ENCODE measurements around the gene COL26A1. TPM values are rescaled to one million over a fixed set of nuclear protein-coding genes. Genes with fewer than 3 reads are reported as not detected.

The COL26A1 gene
- total RNA-seq, 4 donors from 2014 or later: not detected

DNA sequence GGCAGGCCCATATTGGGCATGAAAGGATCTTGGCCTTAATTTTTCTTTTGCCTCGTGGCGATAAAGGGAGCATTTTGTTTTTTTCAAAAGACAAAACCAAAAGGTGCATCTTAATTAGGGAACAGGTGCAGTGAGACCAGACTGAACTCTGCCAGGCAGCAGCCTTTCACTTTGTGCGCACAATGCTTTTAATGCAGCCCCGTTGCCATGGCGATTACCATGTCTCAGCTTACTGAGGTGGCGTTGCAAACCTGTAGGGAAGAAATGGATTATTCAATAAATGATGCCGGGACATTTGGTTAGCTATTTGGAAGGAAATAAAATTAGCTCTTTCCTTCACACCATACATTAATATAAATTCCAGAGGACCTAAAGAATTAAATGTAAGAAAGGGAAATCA lies 204.6 kb downstream of the COL26A1 start:
- TF ChIP-seq, protein P1, sequence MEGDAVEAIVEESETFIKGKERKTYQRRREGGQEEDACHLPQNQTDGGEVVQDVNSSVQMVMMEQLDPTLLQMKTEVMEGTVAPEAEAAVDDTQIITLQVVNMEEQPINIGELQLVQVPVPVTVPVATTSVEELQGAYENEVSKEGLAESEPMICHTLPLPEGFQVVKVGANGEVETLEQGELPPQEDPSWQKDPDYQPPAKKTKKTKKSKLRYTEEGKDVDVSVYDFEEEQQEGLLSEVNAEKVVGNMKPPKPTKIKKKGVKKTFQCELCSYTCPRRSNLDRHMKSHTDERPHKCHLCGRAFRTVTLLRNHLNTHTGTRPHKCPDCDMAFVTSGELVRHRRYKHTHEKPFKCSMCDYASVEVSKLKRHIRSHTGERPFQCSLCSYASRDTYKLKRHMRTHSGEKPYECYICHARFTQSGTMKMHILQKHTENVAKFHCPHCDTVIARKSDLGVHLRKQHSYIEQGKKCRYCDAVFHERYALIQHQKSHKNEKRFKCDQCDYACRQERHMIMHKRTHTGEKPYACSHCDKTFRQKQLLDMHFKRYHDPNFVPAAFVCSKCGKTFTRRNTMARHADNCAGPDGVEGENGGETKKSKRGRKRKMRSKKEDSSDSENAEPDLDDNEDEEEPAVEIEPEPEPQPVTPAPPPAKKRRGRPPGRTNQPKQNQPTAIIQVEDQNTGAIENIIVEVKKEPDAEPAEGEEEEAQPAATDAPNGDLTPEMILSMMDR (IDR thresholded peaks at IDR 0.05 in 4 of 5, conservative IDR thresholded peaks at IDR 0.05 in 1 of 5): no peak
- TF ChIP-seq POLR2A (IDR thresholded peaks at IDR 0.05): no peak
- Histone ChIP-seq H3K4me1 (peaks cover 0 to 4% of the 10 kb centered on the region in 2 donors), H3K36me3 (no peaks in the 10 kb centered on the region), H3K9me3 (no peaks in the 10 kb centered on the region), H3K4me3 (no peak overlapping the region), H3K27ac (no peak overlapping the region), H3K27me3 (peaks cover 0 to 12% (median 2%) of the 10 kb centered on the region in 3 donors)
- DNase-seq: no peak
- in situ Hi-C loops (cut with MboI; ENCODE audit: low sequenced_read_pairs in 4 of 4) (no loop called here), intact Hi-C loops (cut with DNase I; ENCODE audit: low total_unique reads) (no loop called here)
- ATAC-seq: no peak

DNA sequence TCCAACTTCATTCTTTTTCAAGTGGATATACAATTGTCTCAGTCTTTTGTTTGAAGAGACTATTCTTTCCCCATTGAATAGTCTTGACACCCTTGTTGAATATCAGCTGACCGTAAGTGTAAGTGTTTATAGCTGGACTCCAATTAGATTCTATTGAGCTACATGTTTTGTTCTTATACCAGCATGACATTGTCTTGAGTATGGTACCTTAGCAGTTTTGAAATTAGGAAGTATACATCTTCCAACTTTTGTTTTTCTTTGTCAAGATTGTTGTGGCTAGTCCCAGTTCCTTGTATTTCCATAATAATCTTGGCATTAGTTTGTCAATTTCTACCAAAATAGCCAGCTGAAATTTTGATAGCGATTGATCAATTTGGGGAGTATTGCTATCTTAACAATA lies 209.5 kb downstream of the COL26A1 start:
- Histone ChIP-seq H3K4me3 (no peak overlapping the region), H3K4me1 (no peaks in the 10 kb centered on the region), H3K9me3 (no peaks in the 10 kb centered on the region), H3K27me3 (peaks cover 0 to 12% (median 2%) of the 10 kb centered on the region in 3 donors), H3K36me3 (no peaks in the 10 kb centered on the region), H3K27ac (no peak overlapping the region)
- intact Hi-C loops (cut with DNase I; ENCODE audit: low total_unique reads) (loop anchor here (10.0 kb wide), 1 partner anchor 233 kb away; no protein-coding TSS in a partner anchor), in situ Hi-C loops (cut with MboI; ENCODE audit: low sequenced_read_pairs in 4 of 4) (no loop called here)
- DNase-seq (no peak), ATAC-seq (no peak)
- TF ChIP-seq, protein P1 (IDR thresholded peaks at IDR 0.05 in 4 of 5, conservative IDR thresholded peaks at IDR 0.05 in 1 of 5): no peak
- no peak for TF ChIP-seq POLR2A (IDR thresholded peaks at IDR 0.05)

DNA sequence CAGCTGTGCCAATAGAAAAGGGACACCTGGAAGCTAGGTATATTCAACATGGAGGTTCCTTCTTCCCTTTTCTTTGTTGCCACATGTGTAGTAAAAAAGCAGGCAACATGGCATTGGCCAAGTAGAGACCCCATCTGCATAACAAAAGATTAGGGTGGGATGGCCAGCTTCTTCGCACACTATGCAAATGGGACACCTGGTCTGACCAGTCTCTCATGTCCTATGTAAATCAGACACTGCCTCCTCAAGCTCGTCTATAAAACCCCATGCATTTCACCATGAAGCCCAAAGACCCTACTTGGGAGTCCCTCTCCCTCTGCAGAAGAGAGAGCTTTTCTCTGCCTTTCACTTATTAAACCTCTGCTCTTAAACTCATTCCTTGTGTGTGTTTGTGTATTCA lies 212.5 kb downstream of the COL26A1 start:
- no peaks in the 10 kb centered on the region for H3K36me3 ChIP-seq
- peaks cover 0 to 4% (median 0%) of the 10 kb centered on the region in 3 donors for H3K27me3 ChIP-seq
- in situ Hi-C loops (cut with MboI; ENCODE audit: low sequenced_read_pairs in 4 of 4): no loop called here
- H3K9me3 ChIP-seq: no peaks in the 10 kb centered on the region
- DNase-seq: no peak
- no peak overlapping the region for H3K4me3 ChIP-seq
- intact Hi-C loops (cut with DNase I; ENCODE audit: low total_unique reads): loop anchor here (10.0 kb wide), 1 partner anchor 230 kb away; no protein-coding TSS in a partner anchor
- no peaks in the 10 kb centered on the region for H3K4me1 ChIP-seq
- H3K27ac ChIP-seq: no peak overlapping the region
- no peak for TF ChIP-seq POLR2A (IDR thresholded peaks at IDR 0.05)
- TF ChIP-seq, protein P1 (IDR thresholded peaks at IDR 0.05 in 4 of 5, conservative IDR thresholded peaks at IDR 0.05 in 1 of 5): no peak
- no peak for ATAC-seq

DNA sequence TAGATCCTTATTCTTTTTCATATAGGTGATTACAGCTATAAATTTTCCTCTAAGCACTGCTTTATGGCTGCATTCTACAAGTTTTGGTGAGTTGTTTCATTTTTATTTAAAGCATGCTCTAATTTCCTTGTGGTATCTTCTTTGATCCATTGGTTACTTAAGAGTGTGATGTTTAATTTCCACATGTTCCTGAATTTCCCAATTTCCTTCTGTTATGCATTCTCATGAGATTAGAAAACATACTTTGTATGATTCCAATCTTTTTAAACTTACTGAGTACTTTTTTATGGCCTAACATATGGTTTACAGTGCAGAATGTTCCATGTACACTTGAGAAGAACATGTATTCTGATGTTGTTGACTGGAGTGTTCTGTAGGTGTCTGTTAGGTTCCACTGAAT lies 213.0 kb downstream of the COL26A1 start:
- in situ Hi-C loops (cut with MboI; ENCODE audit: low sequenced_read_pairs in 4 of 4): no loop called here
- no peak for ATAC-seq
- no peaks in the 10 kb centered on the region for H3K4me1 ChIP-seq
- no peak for DNase-seq
- intact Hi-C loops (cut with DNase I; ENCODE audit: low total_unique reads): loop anchor here (10.0 kb wide), 1 partner anchor 229 kb away; no protein-coding TSS in a partner anchor
- H3K4me3 ChIP-seq: no peak overlapping the region
- H3K27ac ChIP-seq: no peak overlapping the region
- H3K9me3 ChIP-seq: no peaks in the 10 kb centered on the region
- H3K27me3 ChIP-seq: peaks cover 0 to 4% (median 0%) of the 10 kb centered on the region in 3 donors
- no peaks in the 10 kb centered on the region for H3K36me3 ChIP-seq
- no peak for TF ChIP-seq POLR2A (IDR thresholded peaks at IDR 0.05)
- TF ChIP-seq, protein P1 (IDR thresholded peaks at IDR 0.05 in 4 of 5, conservative IDR thresholded peaks at IDR 0.05 in 1 of 5): no peak

DNA sequence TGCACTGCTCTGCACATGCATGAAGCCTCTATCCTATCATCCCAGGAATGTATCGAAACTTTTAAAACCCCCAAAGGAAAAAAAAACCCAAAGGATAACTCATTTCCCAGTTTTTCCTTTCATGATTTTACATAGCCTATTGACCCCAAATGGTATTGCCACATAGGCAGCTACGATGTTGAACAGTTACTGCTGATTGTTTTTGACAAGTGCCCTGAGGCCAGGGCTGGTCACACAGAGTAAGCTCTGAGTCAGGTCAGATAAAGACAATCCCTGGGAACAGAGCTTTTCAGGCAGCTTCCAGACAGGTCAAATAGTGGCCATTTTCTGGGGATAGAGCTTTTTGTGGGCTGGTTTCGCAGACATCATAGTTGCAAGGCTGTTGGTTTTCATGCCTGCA lies 214.3 kb downstream of the COL26A1 start:
- no peaks in the 10 kb centered on the region for H3K4me1 ChIP-seq
- in situ Hi-C loops (cut with MboI; ENCODE audit: low sequenced_read_pairs in 4 of 4): no loop called here
- no peak overlapping the region for H3K27ac ChIP-seq
- no peaks in the 10 kb centered on the region for H3K27me3 ChIP-seq
- intact Hi-C loops (cut with DNase I; ENCODE audit: low total_unique reads): loop anchor here (10.0 kb wide), 1 partner anchor 228 kb away; no protein-coding TSS in a partner anchor
- no peak for TF ChIP-seq POLR2A (IDR thresholded peaks at IDR 0.05)
- TF ChIP-seq, protein P1 (IDR thresholded peaks at IDR 0.05 in 4 of 5, conservative IDR thresholded peaks at IDR 0.05 in 1 of 5): no peak
- H3K36me3 ChIP-seq: no peaks in the 10 kb centered on the region
- no peak overlapping the region for H3K4me3 ChIP-seq
- DNase-seq: no peak
- ATAC-seq: no peak
- H3K9me3 ChIP-seq: no peaks in the 10 kb centered on the region

All from gastrocnemius medialis (tissue), 4 donors.